Measurements from ENCODE around the gene PJVK.
"Not testable (repeated sequence)": the region's sequence is repeated elsewhere in the genome, so short reads cannot be mapped to it uniquely, and the experiment has no call there.

The PJVK gene

DNA sequence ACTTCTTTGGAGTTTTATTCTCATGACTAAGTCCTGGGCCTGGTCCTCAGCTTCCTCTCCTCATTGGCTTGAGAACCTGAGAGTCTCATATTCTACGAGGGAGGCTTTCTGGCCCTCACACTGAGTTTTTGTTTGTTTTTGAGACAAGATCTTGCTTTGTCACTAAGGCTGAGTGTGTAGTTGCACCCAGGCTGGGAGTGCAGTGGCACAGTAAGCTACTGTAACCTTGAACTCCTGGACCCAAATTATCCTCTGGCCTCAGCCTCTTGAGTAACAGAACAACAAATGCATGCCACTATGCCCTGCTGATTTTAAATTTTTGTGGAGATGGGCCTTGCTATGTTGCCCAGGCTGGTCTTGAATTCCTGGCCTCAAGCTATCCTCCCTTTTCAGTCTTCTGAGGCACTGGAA is 22.8 kb upstream of the PJVK start:
- in situ Hi-C loops (cut with MboI; ENCODE audit: low sequenced_read_pairs) = no loop called here

GRCh38 chr2:178429336-178429735 is 21.8 kb upstream of the PJVK start:
- in situ Hi-C loops (cut with MboI; ENCODE audit: low sequenced_read_pairs) = no loop called here

DNA sequence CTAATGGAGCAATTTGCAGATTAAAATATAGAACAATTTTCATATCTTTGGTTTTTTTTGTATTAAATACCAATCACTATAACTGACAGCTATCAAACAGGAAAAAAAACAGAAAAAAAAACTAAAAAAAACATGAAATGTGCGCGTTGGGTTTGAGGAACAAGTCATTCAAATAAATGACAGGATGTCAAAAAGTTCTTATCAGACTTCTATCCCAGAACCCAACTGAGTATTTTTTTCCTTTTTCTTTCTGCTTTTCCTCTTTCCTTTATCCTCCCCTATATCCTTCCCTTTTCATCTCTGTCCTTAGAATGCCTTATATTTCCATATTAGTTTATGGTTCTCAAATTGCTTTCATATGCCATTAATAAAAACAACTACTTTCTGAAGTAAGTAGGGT is 14.5 kb upstream of the PJVK start:
- in situ Hi-C loops (cut with MboI; ENCODE audit: low sequenced_read_pairs) = no loop called here

DNA sequence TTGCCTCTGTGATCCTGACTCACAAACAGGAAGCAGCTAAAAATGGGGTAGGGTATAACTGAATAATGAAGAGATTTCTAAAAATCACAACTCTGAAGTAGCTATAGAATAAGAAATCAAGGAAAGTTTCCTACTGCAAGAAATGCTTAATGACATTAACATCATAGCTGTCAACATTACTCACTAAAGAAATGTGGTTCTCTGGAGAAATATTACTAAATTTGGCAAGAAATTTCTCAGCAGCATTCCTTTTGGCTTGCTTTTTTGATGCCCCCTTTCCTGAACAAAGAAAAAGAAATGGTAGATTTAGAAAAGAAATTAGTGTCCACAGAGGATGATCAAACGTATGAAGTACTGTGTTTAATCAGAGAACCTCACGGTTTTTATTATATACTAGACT is 9.8 kb upstream of the PJVK start:
- in situ Hi-C loops (cut with MboI; ENCODE audit: low sequenced_read_pairs) = no loop called here

DNA sequence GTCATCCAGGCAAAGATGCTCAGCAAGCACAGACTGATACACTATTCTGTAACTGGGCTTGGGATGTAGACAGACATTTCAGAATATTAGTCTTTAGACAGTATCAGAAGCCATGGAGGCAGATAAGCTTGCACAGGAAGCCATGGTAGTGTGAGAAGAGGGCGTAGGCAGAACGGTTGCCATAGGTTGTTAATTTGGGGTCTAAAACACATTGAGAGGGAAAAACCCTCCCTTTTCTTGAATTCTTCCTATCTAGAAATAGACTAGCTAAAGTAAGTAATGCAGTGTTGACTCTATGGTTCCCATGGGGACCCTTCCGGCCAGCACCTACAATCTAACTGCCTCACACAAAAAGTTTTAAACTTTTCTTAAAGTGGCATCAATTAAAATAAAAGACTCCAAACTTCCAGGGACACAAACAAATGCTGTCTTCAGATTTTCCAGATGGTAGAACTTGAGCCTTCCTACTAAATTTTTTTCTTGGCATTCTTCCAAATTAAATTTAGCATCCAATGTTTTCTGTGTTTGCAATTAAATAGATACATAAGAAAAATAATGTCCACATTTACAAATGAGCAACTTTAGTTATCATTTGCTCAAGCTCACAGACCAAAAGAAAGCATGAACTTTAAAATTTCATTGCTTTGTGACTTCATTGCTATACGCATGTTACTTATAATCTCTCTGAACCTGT is 2.1 kb upstream of the PJVK start:
- in situ Hi-C loops (cut with MboI; ENCODE audit: low sequenced_read_pairs) = no loop called here

DNA sequence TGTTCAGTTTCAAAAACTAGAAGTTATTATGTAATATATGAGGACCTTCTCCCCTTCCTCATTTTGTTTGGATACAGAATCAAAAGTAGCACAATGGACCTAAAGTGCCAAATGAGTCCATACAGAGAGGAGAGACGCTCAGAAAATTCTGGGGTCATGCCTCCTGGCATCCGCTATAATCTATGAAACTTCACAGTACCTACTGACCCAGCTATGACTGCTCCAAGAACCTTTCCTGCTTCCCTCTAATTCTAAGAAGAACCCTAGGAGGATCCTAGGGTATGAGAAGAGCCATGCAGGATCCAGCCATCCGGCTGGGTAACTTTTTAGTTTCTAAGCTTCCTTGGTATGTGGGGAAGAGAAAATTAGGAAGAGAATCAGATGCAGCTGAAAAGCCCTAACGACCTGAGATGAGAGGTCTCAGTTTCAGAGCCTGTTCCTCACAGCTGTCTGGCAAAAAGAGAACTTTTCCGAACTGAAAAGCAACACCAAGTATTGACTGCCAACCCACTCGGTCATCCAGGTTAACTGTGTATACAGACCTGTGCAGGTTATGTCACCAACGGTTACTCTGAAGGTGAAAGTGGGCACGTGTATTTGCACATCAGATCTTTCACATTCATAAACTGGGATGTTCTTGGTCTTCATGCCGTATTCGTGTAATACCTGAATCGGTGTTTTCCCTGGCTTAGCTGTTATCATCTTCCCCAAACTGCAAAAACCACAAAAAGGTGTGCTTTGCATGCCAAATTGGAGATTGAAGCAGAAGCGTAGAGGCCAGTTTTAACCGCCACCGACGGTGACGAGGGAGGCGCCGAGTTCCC is 1.3 kb upstream of the PJVK start:
- in situ Hi-C loops (cut with MboI; ENCODE audit: low sequenced_read_pairs) = no loop called here

- in situ Hi-C loops (cut with MboI; ENCODE audit: low sequenced_read_pairs) = no loop called here
Measured at GRCh38 chr2:178450524-178450773, 729 bp upstream of the PJVK start.

DNA sequence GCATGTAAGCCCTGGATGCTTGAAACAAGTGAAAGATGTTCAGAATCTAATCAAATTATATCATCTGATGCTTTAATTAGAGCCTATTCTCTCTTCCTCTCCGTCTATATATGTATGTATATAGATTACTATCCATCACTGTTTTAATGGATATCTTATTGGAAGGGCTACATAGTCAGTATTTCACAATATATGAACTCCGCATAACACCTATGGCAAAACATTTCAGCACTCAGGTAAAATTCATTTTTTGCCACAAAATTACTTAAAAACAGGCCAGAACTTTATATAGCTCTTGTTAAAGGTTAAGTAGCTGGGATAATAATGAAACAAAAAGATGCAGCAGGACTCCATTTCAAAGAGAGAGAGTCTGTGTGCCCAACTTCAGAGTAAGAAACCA is 1.2 kb downstream of the PJVK start:
- in situ Hi-C loops (cut with MboI; ENCODE audit: low sequenced_read_pairs) = no loop called here

- in situ Hi-C loops (cut with MboI; ENCODE audit: low sequenced_read_pairs) = no loop called here
Measured at GRCh38 chr2:178452870-178453269, 1.7 kb downstream of the PJVK start.

GRCh38 chr2:178455947-178456346 is 4.8 kb downstream of the PJVK start:
- in situ Hi-C loops (cut with MboI; ENCODE audit: low sequenced_read_pairs) = no loop called here

DNA sequence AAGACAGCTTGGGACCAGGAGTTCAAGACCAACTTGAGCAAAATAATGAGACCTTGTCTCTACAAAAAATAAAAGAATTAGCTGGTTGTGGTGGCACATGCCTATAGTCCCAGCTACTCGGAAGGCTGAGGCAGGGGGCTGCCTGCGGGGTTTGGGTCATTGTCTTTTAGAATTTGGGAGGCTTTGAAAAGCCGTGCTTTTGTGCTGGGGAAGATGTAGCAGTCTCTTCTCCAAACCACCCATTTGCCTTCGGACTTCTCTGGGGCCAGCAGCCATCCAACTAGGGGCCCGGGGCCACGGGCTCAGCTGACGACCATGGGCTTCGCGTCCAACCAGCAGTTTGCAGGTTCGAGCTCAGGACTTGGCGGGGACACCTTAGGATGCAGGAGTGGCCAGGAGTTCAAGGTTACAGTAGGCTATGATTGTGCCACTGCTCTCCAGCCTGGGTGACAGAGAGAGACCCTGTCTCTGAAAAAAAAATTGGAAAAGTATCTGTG is 6.3 kb downstream of the PJVK start:
- in situ Hi-C loops (cut with MboI; ENCODE audit: low sequenced_read_pairs) = no loop called here

- in situ Hi-C loops (cut with MboI; ENCODE audit: low sequenced_read_pairs) = no loop called here
Measured at GRCh38 chr2:178469219-178469849, 18.2 kb downstream of the PJVK start.

DNA sequence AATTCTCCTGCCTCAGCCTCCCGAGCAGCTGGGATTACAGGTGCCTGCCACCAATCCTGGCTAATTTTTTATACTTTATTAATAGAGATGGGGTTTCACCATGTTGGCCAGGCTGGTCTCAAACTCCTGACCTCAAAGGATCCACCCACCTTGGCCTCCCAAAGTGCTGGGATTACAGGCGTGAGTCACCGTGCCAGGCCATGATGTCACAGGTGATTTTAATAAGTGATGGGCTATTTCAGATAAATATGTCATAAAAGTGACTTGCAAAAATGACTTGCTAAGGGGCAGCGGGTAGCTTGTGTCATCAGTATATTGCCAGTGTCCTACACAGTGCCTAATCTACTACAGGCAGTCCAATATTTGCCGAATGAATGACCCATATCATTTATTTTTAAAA is 20.1 kb downstream of the PJVK start:
- in situ Hi-C loops (cut with MboI; ENCODE audit: low sequenced_read_pairs) = not testable (repeated sequence)

DNA sequence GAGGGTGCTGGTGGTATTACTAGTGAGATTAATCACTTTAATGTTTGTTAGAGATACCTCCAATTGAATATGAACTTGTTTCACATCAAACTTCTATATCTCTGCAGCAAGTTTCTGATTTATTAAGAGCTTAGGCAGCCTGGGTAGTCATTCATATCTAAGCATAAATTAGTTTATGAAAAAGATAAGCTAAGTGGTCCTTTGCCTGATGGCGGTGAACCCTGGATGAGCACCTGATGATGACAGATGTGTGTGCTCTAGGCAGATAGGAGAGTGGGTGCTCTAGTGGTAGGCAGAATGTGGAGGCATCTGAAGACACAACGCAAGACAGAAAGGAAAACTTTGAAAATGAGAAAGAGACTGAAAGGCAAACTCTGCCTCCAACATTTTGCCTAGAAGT is 22.2 kb downstream of the PJVK start:
- in situ Hi-C loops (cut with MboI; ENCODE audit: low sequenced_read_pairs) = no loop called here

GRCh38 chr2:178473931-178474330 is 22.8 kb downstream of the PJVK start:
- in situ Hi-C loops (cut with MboI; ENCODE audit: low sequenced_read_pairs) = no loop called here

DNA sequence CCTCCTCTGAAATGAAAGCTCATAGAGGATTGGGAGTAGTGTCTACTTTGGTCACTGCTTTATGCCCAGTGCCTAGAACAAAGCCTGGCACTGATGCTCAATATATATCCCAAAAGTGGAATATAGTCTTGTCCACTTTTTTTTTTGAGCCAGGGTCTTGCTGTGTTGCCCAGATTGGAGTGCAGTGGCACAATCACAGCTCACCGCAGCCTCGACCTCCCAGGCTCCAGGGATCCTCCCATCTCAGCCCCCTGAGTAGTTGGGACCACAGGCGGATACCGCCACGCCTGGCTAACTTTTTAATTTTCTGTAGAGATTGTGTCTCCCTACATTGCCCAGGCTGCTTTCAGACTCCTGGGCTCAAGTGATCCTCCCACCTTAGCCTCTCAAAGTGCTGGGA is 23.4 kb downstream of the PJVK start:
- in situ Hi-C loops (cut with MboI; ENCODE audit: low sequenced_read_pairs) = no loop called here

DNA sequence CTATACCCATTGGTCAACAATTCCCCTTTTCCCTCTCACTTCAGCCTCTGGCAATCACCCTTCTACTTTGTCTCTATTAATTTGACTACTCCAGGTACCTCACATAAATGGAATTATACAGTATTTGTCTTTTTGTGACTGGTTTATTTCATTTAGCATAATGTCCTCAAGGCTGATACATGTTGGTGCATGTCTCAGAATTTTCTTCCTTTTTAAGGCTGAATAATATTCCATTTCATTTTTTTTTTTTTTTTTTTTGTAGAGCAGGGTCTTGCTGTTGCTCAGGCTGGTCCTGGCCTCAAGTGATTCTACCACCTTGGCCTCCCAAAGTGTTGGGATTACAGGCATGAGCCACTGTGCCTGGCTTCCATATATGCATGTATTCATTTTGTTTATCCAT is 25.3 kb downstream of the PJVK start:
- in situ Hi-C loops (cut with MboI; ENCODE audit: low sequenced_read_pairs) = no loop called here

DNA sequence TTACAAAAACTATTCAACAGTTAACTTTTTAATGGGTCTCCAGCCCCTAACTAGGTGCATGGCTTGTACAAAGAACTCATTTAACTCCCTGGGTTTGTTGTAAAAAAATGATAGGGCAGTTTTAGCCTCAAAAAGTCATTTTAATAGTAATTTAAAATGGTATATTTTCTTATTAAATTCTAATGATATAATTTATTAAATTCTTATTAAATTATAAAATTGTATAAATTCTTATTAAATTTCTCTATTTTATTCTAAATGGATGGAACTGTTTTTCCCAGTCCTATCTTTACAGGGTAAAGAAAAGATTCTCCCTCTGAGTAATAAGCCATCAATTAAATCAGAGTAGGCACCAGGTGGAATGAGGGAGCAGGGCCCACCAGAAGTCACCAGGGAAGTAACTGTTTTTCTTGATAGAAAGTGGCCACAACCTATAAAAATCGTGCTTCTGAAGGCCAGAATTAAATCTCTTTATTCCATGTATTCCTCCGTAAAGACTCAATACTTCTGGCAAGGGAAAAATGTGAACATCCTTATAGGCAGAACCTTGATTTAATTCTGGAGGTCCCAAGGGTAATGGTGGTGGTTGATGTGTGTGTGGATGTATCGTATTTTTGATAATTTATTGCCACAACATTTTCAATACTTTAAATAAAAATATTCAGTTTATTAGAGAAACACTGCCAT is 26.4 kb downstream of the PJVK start:
- in situ Hi-C loops (cut with MboI; ENCODE audit: low sequenced_read_pairs) = no loop called here

GRCh38 chr2:178478130-178478438 is 26.9 kb downstream of the PJVK start:
- in situ Hi-C loops (cut with MboI; ENCODE audit: low sequenced_read_pairs) = no loop called here

DNA sequence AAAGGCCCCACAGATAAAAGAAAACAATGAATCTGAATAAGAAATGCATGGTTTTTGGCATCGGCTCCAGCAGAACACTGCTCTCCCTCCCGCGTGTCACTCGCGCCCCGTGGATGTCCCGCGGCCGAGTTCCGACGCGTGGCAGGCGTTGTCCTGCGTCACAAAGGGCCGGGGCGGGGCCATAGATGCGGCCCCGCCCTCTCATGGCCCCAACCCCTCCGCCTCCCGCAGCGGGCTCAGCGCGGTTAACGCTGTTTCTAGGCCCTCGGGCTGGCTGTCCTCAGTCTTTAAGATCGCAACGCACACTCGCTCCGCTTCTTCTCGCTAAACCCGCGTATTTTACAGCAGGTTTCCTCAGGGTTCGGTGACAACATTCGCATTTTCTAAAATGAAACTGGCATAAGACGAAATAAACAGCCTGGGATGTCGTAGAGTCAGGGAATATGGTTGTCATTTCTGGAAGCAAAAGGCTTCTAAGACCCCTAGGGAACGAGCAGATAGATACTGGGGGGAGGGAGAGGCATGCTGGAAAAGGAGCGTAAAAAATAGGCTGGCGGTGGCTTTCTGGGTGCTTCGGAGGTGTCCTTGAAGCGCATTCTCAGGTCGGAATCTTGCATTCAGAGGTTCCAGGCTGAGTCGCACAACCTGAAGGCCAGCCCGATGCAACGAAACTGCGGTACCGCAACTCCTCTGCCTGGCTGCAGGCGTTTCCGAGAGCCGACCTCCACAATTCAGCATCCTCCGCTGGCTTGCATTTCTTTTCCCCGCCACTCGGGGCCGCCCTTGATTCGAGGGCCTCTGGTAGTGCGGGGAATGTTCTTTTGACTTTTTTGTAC is 27.5 kb downstream of the PJVK start, which contains the start of gene FKBP7:
TSS of gene FKBP7 (minus strand) at position 162 of the 836 bp plus-strand sequence. CDS start at position 61, 101 bp downstream.
- in situ Hi-C loops (cut with MboI; ENCODE audit: low sequenced_read_pairs) = no loop called here

- in situ Hi-C loops (cut with MboI; ENCODE audit: low sequenced_read_pairs) = no loop called here
Measured at GRCh38 chr2:178479275-178479616, 28.1 kb downstream of the PJVK start.

Measured in HL-60/S4 (cell line).